ENCODE measurements around the gene GRHL1. TPM values are rescaled to one million over a fixed set of nuclear protein-coding genes. Genes with fewer than 3 reads are reported as not detected.

GRHL1 gene
- total RNA-seq, 8 experiments from 2014 or later: 0.36 to 4.8 (median 2.9) TPM

DNA sequence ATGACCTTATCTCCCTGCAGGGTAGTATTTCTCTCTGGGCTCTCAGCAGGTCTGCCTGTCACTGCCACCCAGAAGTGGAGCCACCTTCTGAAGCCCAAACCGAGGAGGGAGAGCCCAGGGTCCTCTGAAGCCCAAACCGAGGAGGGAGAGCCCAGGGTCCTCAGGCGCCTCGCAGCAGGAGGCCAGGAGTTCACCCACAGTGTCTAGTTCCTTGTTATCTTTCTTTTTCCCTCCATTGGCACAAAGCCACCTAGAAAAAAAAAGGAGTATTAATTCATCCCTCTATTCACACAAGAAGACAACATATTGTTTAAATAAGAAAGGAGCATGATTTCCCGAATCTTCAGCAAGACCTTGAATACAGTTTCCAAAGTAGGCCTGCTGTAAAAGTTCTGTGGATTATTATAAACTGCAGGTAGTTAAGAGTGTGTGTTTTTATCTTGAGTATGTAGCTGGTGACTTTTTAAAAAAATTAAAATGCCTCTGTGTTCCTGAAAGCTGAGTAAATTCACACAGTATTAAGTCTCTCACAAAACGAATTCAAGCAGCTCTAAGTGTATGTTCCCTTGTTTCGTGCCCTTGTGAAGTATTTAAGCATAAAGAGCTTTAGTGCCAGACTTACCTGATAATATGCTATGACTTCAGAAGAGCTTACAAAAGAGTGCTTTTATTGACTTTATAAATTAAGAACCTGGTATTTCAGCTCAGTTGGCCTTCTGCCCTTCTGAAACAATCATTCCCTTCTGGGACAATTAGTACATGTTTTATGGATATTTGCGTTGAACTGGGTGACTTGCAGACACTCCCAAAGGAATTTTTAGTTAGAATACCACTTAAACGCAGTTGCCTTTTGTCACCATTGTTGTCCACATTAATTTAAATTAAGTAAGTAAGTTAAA lies 11.7 kb upstream of the GRHL1 start:
- Histone ChIP-seq H3K4me1 (replicated peaks in 1 of 2) (peaks cover 14 to 19% of the 10 kb centered on the region in 2 donors), H3K27ac (no peak overlapping the region), H3K4me3 (no peak overlapping the region)
- in situ Hi-C loops (cut with MboI; ENCODE audit: low pct_unique_long_range_greater_than_20kb in 2 of 9, low sequenced_read_pairs in 9 of 9, unreplicated experiment in 9 of 9): no loop called here
- 0 to 62% (median 36%) methylated on average over 1 to 8 of the region's 9 CpGs for WGBS, 10 experiments
- ATAC-seq (replicated peaks in 6 of 8): peak in 5 of 8 experiments; percentile 15 to 63 (median 25)

DNA sequence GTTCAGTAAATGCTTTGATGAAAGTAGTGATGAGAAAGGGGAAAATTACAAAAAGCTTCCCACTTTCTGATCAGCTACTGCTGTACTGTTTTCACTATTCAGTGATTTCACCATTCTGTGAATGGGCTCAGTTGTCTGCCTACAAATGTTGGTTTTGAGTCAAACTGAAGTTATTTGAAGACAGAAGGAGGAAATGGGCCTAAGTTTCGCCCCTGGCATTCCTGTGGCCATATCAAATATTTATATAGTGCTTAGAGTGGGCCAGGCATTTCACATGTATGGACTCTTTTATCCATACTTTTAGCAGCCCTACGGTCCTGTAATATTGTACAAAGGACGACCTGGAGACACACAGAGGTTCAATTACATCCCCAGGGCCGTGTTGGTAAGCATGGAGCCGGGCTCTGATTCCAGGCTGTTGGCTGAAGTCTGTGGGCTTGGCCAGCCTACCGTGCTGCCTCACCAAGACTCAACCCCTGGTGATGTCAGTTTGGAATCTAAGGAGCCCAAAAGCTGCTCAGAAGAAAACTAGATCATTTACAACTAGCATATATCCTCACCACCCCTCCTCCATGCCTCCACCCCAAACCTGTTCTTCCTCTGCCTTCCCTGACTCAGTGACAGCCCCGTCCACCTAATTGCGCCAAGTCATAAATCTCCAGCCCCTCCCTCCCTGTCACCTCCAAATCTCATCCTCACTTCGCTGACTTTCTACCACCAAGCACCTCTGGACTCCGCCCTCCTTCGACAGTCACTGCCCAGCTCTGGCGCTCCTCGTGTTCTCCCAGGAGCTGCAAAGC lies 10.1 kb upstream of the GRHL1 start:
- Histone ChIP-seq H3K4me1 (replicated peaks in 1 of 2) (peaks cover 14 to 19% of the 10 kb centered on the region in 2 donors), H3K27ac (no peak overlapping the region), H3K4me3 (no peak overlapping the region)
- in situ Hi-C loops (cut with MboI; ENCODE audit: low pct_unique_long_range_greater_than_20kb in 2 of 9, low sequenced_read_pairs in 9 of 9, unreplicated experiment in 9 of 9): no loop called here
- ATAC-seq (replicated peaks in 6 of 8): peak in 6 of 8 experiments; percentile 15 to 55 (median 28)
- 35 to 100% (median 69%) methylated on average over 1 to 7 of the region's 13 CpGs; no CpG with 5 or more reads in 2 of the 10 experiments for WGBS, 10 experiments

DNA sequence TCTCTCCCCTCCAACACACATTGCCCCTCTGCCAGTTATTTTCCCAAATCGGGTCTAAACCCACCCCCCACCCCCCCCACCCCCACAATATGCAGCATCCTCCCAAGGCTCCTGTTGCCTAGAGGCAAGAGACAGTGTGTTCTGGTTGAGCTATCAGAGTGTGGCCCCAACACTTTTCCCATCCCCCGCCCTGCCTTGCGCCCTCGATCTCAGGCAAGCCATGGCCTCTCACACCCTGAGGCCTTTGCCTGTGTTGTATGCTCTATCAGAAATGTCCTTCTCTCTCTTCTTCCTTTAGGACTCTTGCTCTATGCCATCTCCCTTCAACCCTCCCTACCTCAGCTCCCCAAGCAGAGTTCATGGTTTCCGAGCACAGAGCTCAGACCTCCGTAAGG lies 9.5 kb upstream of the GRHL1 start:
- in situ Hi-C loops (cut with MboI; ENCODE audit: low pct_unique_long_range_greater_than_20kb in 2 of 9, low sequenced_read_pairs in 9 of 9, unreplicated experiment in 9 of 9): no loop called here
- no peak overlapping the region for H3K4me3 ChIP-seq
- WGBS, 10 experiments: 67 to 100% (median 92%) methylated on average over 1 to 3 of the region's 6 CpGs; no CpG with 5 or more reads in 6 of the 10 experiments
- H3K4me1 ChIP-seq (replicated peaks in 1 of 2): peaks cover 14 to 19% of the 10 kb centered on the region in 2 donors
- ATAC-seq (replicated peaks in 6 of 8): no peak
- no peak overlapping the region for H3K27ac ChIP-seq

DNA sequence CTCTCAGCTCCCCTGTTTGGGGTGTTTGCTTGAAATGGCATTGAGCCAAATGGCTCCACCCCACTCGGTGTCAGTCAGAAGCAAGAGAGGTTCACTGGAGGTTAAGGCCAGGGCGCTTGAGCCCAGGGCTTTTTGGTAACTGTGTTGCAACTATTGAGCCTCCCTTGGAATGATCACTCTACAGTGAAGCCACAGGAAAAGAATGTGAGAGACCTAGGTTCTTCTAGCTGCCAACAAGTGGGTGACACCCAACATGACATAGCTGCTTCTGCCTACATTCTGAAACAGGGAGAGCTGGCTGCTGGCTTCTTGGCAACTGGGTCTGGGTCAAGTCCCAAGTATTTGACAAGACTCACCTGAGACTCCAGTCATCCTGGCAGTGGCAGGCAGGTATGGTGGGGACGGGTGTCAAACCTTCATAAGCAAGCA lies 7.1 kb upstream of the GRHL1 start:
- H3K4me3 ChIP-seq: no peak overlapping the region
- peaks cover 14 to 18% of the 10 kb centered on the region in 2 donors for H3K4me1 ChIP-seq (replicated peaks in 1 of 2)
- in situ Hi-C loops (cut with MboI; ENCODE audit: low pct_unique_long_range_greater_than_20kb in 2 of 9, low sequenced_read_pairs in 9 of 9, unreplicated experiment in 9 of 9): no loop called here
- H3K27ac ChIP-seq: no peak overlapping the region
- peak in 2 of 8 experiments; percentile 57 to 60 for ATAC-seq (replicated peaks in 6 of 8)
- 0 to 100% (median 80%) methylated on average over 1 to 2 of the region's 3 CpGs; no CpG with 5 or more reads in 3 of the 10 experiments for WGBS, 10 experiments

DNA sequence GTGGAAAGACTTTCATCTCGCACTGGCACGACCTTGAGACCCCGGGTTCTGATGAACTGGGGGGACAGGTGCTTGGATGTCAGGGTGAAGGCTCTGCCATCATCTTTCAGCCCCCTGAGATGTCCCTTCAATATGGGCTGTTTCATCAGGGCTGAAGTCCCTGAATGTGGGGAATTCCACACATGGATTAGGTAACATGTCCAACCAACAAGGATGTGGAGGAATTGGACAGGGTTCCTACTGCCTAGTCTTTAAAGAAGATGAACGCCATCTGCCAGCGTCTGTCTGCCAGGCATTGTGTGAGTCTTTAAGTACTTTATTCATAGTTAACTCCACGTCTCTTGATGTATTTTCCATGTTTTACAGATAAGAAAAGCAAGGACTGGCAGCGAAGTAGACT lies 5.9 kb upstream of the GRHL1 start:
- Histone ChIP-seq H3K27ac (no peak overlapping the region), H3K4me3 (no peak overlapping the region), H3K4me1 (replicated peaks in 1 of 2) (peaks cover 2 to 5% of the 10 kb centered on the region in 2 donors)
- in situ Hi-C loops (cut with MboI; ENCODE audit: low pct_unique_long_range_greater_than_20kb in 2 of 9, low sequenced_read_pairs in 9 of 9, unreplicated experiment in 9 of 9): no loop called here
- no peak for ATAC-seq (replicated peaks in 6 of 8)
- WGBS, 10 experiments: 20 to 78% (median 66%) methylated on average over 1 to 6 of the region's 7 CpGs; no CpG with 5 or more reads in 2 of the 10 experiments

DNA sequence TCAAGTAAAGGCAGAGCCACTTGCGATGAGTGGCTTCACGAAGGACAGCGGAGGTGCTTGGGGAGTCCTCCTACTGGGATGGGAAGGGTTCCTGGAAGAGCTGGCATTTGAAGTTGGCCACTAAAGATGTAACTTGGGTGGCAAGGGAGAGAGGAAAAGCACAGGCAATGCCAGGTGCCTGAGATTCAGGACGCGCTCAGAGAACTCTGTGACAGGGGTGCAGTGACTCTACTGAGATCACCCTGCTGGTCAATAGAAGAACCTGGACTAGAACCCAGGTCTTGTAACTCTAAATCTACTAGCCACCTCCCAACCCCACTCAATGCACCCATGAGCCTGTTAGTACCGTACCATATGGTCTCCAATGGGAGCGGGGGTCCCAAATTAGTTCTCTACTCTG lies 5.4 kb upstream of the GRHL1 start:
- ATAC-seq (replicated peaks in 6 of 8): no peak
- in situ Hi-C loops (cut with MboI; ENCODE audit: low pct_unique_long_range_greater_than_20kb in 2 of 9, low sequenced_read_pairs in 9 of 9, unreplicated experiment in 9 of 9): no loop called here
- H3K4me1 ChIP-seq (replicated peaks in 1 of 2): peaks cover 0 to under 1% of the 10 kb centered on the region in 2 donors
- 79 to 100% (median 89%) methylated on average over 1 to 7 of the region's 7 CpGs; no CpG with 5 or more reads in 5 of the 10 experiments for WGBS, 10 experiments
- no peak overlapping the region for H3K4me3 ChIP-seq
- no peak overlapping the region for H3K27ac ChIP-seq

DNA sequence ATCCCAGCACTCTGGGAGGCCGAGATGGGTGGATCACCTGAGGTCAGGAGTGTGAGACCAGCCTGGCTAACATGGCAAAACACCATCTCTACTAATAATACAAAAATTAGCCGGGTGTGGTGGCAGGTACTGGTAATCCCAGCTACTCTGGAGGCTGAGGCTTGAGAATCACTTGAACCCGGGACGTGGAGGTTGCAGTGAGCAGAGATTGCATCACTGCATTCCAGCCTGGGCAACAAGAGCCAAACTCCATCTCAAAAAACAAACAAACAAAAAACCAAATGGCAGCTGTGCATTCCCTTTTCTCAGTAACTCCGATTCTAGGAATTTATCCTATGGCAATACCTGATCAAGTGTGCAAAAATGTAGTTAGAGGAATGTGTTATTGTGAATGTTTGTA lies 4.7 kb upstream of the GRHL1 start:
- in situ Hi-C loops (cut with MboI; ENCODE audit: low pct_unique_long_range_greater_than_20kb in 2 of 9, low sequenced_read_pairs in 9 of 9, unreplicated experiment in 9 of 9): no loop called here

DNA sequence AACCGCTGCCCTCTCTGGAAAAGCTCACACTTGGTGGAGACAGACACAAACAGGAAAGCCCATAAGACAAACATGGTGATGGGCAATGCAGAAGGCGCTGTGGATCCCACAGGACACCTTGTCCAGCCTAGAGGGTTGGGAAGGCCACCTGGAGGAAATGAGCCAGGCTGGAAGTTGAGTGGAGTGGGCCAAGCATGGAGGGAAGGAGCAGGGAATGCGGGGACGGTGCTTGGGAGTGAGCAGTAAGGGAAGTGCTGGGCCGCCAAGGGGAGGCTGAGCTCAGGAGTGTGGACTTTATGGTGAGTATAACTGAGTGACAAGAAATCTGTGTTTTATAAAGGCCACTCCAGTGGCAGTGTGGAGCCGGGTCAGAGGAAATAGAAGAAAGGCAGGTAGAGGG lies 2.8 kb upstream of the GRHL1 start:
- H3K4me1 ChIP-seq (replicated peaks in 1 of 2): peaks cover 0 to 4% of the 10 kb centered on the region in 2 donors
- no peak overlapping the region for H3K27ac ChIP-seq
- in situ Hi-C loops (cut with MboI; ENCODE audit: low pct_unique_long_range_greater_than_20kb in 2 of 9, low sequenced_read_pairs in 9 of 9, unreplicated experiment in 9 of 9): no loop called here
- 75 to 100% (median 88%) methylated on average over 1 to 4 of the region's 6 CpGs; no CpG with 5 or more reads in 3 of the 10 experiments for WGBS, 10 experiments
- H3K4me3 ChIP-seq: no peak overlapping the region
- ATAC-seq (replicated peaks in 6 of 8): no peak

More for the DNA sequence above, 4.7 kb upstream of the GRHL1 start:
- 60 to 100% (median 83%) methylated on average over 1 to 4 of the region's 5 CpGs; no CpG with 5 or more reads in 1 of the 10 experiments for WGBS, 10 experiments
- no peak for ATAC-seq (replicated peaks in 6 of 8)
- Histone ChIP-seq H3K4me1 (replicated peaks in 1 of 2) (no peaks in the 10 kb centered on the region), H3K4me3 (no peak overlapping the region), H3K27ac (no peak overlapping the region)

DNA sequence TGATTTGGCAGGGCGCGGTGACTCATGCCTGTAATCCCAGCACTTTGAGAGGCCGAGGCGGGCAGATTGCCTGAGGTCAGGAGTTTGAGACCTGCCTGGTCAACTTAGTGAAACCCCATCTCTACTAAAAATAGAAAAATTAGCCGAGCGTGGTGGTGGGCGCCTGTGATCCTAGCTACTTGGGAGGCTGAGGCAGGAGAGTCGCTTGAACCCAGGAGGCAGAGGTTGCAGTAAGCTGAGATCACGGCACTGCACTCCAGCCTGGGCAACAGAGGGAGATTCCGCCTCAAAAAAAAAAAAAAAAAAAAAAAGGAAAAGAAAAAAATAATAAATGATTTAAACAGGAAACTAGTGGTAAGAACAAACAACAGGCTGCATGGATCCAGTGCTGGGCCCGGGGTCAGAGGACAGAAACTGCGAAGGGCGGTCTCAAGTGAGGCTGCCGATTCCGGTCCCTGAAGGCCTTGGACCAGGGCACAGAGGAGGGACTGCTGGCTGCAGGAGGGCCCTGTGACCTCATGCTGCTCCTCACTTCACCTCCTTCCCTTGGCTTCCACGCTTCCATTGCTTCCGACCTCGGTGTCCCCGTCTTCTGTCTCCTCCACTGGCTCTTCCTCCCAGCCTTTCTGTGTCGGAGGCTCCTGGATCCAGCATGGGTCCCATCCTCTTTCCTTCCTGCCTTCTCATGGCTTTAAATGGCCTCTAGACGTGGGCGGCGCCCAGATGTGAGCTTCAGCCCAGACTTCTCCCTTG lies 2.1 kb upstream of the GRHL1 start:
- Histone ChIP-seq H3K4me1 (replicated peaks in 1 of 2) (peaks cover 0 to 4% of the 10 kb centered on the region in 2 donors), H3K4me3 (no peak overlapping the region), H3K27ac (no peak overlapping the region)
- WGBS, 10 experiments: 59 to 96% (median 92%) methylated on average over 2 to 17 of the region's 23 CpGs
- ATAC-seq (replicated peaks in 6 of 8): no peak
- in situ Hi-C loops (cut with MboI; ENCODE audit: low pct_unique_long_range_greater_than_20kb in 2 of 9, low sequenced_read_pairs in 9 of 9, unreplicated experiment in 9 of 9): no loop called here

DNA sequence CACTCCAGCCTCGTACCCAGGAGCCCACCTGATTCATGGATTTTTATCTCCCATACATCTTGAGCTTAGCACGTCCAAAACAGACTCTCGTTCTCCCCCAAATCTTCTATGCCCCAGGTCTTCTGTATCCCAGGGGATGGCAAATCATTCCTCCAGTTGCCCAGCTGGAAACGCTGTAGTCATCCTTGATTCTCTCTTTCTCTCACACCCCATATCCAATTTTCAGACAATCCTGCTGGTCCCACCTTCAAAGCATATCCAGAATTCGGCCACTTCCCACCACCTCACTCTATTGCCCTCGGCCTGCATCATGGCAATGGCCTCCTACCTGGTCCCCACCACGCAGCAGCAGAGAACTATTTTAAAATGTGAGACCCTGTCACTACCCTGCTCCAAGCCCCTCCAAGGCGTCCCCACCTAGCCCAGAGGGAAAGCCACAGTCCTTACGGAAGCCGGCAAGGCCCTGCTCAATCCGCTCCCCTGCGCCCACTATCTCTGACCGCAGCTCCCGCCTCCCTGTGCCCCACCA lies 1.4 kb upstream of the GRHL1 start:
- in situ Hi-C loops (cut with MboI; ENCODE audit: low pct_unique_long_range_greater_than_20kb in 2 of 9, low sequenced_read_pairs in 9 of 9, unreplicated experiment in 9 of 9): no loop called here
- ATAC-seq (replicated peaks in 6 of 8): no peak
- WGBS, 10 experiments: 60 to 100% (median 80%) methylated on average over 1 to 8 of the region's 14 CpGs; no CpG with 5 or more reads in 1 of the 10 experiments
- peaks cover 0 to 4% of the 10 kb centered on the region in 2 donors for H3K4me1 ChIP-seq (replicated peaks in 1 of 2)
- H3K4me3 ChIP-seq: peak overlapping the region in 1 of 5 donors; percentile 81
- H3K27ac ChIP-seq: no peak overlapping the region

DNA sequence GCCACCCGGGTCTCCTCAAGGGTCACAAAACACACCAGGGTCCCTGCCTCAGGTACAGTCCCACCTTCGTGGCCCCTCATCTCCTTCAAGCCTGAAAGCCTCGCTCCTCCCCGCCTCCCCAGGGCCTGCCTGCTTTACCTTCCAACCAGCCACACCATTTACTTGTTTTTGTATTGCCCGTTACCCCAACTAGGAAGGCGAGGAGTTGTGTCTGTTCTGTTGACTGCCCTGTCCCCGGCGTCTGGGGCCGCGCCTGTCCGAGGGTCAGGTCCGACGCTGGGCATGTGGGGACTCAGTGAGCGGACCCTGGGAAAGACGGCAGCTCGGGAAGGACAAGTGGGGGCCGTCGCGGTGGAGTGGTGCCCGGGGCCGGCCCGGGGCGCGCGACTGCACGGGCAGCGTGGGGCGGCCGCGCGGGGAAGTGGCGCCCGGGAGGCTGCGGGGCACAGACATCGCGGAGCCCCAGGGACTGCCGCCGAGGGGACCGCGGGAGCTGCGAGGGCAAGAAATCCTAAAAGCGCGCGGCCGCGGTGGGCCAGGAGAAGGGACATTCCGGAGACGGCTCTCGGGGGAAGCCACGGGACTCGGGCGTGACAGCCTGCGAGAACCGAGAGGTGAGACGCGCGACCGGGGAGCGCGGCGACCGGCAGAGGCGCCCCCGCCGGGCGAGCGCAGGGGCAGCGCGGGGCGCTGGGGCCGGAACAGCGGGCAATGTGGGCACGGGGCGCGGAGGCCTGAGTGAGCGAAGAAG lies 797 bp upstream of the GRHL1 start:
- in situ Hi-C loops (cut with MboI; ENCODE audit: low pct_unique_long_range_greater_than_20kb in 2 of 9, low sequenced_read_pairs in 9 of 9, unreplicated experiment in 9 of 9): no loop called here
- Histone ChIP-seq H3K27ac (no peak overlapping the region), H3K4me3 (peak overlapping the region; percentile 59 to 93 (median 81)), H3K4me1 (replicated peaks in 1 of 2) (peaks cover 0 to 4% of the 10 kb centered on the region in 2 donors)
- WGBS, 10 experiments: 3 to 89% (median 60%) methylated on average over 1 to 6 of the region's 76 CpGs; no CpG with 5 or more reads in 3 of the 10 experiments
- peak; percentile 50 to 69 (median 62) for ATAC-seq (replicated peaks in 6 of 8)

DNA sequence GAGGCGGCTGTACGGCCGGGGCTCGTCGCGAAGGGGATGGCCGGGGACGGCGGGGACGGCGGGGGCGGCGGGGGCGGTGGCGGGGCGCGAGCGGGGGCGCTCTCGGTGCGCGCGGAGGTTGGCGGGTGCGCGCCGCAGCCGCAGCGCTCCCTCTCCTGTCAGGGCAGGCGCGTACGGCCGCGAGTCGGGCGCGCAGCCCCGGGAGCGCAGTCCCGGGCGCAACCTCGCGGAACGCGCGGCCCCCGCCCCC lies 296 bp upstream of the GRHL1 start:
- Histone ChIP-seq H3K27ac (no peak overlapping the region), H3K4me3 (peak overlapping the region; percentile 59 to 93 (median 81)), H3K4me1 (replicated peaks in 1 of 2) (peaks cover 0 to 4% of the 10 kb centered on the region in 2 donors)
- in situ Hi-C loops (cut with MboI; ENCODE audit: low pct_unique_long_range_greater_than_20kb in 2 of 9, low sequenced_read_pairs in 9 of 9, unreplicated experiment in 9 of 9): no loop called here
- no CpG with 5 or more reads among the region's 47 CpGs for WGBS, 10 experiments
- peak in 2 of 8 experiments; percentile 83 to 87 for ATAC-seq (replicated peaks in 6 of 8)
